BJ (cell line): ENCODE results near the gene MRPL40. TPM values are rescaled to one million over a fixed set of nuclear protein-coding genes. Genes with fewer than 3 reads are reported as not detected.

ENCODE experiments used
- CTCF ChIA-PET: fragments of 350-600 bp; formaldehyde crosslinking; extraction: SDS; loops from one replicate; lab custom pipeline; 2021; ENCODE audit warnings: antibody characterized with exemption, inconsistent platforms; lab: Yijun Ruan, JAX
- POLR2A ChIA-PET: fragments of 300-600 bp; sonication (Branson Sonifier 250); formaldehyde crosslinking; extraction: SDS; loops from one replicate; lab custom pipeline; 2021; ENCODE audit warnings: antibody characterized with exemption; lab: Charles Lee
- DNase-seq: peaks from one replicate; pipeline ENCODE4 v3.0.0-alpha.2; 2011; ENCODE audit warnings: low read depth
- H3K27me3 ChIP-seq: 2 replicates; pipeline ENCODE4 v1.6.0; 2011; ENCODE audit warnings: low read length; ENCODE audit not compliant: control insufficient read depth, insufficient read depth
- H3K36me3 ChIP-seq: 2 replicates; pipeline ENCODE4 v1.5.1; 2011; ENCODE audit warnings: low read length; ENCODE audit not compliant: control insufficient read depth, insufficient read depth
- H3K4me3 ChIP-seq: 2 replicates; pipeline ENCODE4 v1.5.1; 2011; ENCODE audit warnings: low read depth, mild to moderate bottlenecking, control low read depth, low read length
- CTCF ChIP-seq: IDR thresholded peaks from 2 replicates; pipeline ENCODE4 v1.5.1; 2011; ENCODE audit warnings: low read depth, mild to moderate bottlenecking, control low read depth, inconsistent platforms, low read length, moderate library complexity; ENCODE audit not compliant: insufficient read depth
- polyA plus RNA-seq: library from polyadenylated mRNA; depleted of rRNA; stranded (reverse); fragments of >200 nt; gene quantifications from 2 replicates; pipeline ENCODE4 v1.2.3, GENCODE V29; 2011

Gene MRPL40
- polyA plus RNA-seq, 1 experiment: 35.5 TPM

GRCh38 chr22:19446603-19447329 is 14.4 kb downstream of the MRPL40 start:
- ChIA-PET CTCF (no interaction called here), POLR2A (no interaction called here)
- no peak for DNase-seq
- Histone ChIP-seq H3K27me3 (no peaks in the 10 kb centered on the region), H3K4me3 (peak overlapping the region; percentile 76), H3K36me3 (peaks cover 11% of the 10 kb centered on the region)
- TF ChIP-seq CTCF: no peak

DNA sequence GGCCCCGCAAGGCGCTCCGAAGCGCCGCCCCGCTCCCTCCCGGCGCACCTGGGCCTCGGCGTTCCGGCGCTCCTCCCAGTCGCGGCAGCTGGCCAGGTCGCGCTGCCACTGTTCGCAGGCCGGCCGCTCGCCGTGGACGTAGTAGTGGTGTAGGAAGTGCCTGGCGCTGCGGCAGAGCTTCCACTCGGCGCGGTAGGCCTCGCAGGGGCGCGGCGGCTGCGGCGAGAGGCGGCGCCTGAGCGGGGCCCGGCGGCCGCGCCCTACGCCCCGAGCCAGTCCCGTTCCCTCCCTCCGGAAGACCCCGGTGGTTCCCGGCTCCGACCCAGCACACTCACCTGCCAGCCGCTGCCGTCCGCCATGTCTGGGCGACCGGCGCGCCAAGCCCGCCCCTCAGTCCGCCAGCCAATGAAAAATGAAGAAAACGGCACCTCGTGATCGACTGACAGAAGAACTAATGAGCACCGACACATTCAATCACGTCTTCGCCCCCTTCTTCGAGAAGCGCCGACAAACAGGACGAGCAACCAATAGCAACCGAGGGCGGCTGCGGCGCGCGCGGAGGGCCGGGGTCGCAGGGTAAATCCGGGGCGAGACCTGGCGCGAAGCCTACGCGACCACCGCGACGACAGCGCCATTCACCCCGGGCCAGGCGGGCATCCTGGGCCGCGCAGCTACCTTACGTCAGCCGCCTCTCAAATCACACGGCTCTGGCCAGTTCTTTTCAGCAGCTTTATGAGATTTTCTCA is 15.2 kb downstream of the MRPL40 start, which contains the start of gene C22orf39:
Gene C22orf39, minus strand, starts transcription at position 382 of the 746 bp plus-strand sequence. Its CDS starts 23 bp downstream, at position 359.
- peaks cover 11% of the 10 kb centered on the region for H3K36me3 ChIP-seq
- H3K4me3 ChIP-seq: peak within 1 kb of the TSS; percentile 76
- ChIA-PET CTCF (no interaction called here), POLR2A (no interaction called here)
- no peaks in the 10 kb centered on the region for H3K27me3 ChIP-seq
- no peak for TF ChIP-seq CTCF
- peak; percentile 50 for DNase-seq

GRCh38 chr22:19448076-19448607 is 15.8 kb downstream of the MRPL40 start:
- TF ChIP-seq CTCF: no peak
- ChIA-PET CTCF (no interaction called here), POLR2A (no interaction called here)
- Histone ChIP-seq H3K4me3 (peak overlapping the region; percentile 76), H3K36me3 (peaks cover 11% of the 10 kb centered on the region), H3K27me3 (no peaks in the 10 kb centered on the region)
- no peak for DNase-seq

DNA sequence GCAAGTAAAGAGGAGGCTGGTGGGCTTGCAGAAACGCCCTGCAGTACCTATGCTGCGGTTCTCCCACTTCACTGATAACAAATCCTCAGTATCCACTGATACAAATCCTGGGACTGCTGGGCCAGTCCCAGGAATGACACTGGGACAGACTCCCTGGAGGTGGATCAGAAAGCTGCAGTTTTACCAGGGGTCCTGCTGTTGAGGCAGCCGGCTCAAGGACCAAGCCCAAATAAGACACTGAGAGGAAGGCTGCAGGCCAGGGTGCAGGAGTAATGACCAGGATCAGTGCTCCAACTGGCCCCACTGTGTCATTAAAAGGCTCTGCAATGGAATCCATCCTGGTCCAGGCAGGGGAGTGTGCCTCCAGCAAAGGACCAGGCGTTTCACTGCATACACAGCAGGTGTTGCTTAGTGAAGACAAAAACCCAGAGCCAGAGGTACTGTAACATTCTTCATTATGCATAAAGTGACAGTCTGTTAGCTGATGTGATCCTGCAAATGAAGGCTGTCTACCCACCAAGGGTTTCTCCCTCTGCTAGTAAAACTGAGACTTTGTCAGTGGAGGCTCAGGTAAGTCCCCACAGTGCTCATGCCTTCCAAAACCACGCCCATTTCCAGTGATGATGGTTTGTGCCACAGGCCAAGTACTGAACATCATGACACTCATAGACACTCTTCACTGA is 16.5 kb downstream of the MRPL40 start:
- H3K4me3 ChIP-seq: no peak overlapping the region
- POLR2A ChIA-PET: no interaction called here
- CTCF ChIA-PET: no interaction called here

More for the DNA sequence above, 16.5 kb downstream of the MRPL40 start:
- no peak for TF ChIP-seq CTCF
- Histone ChIP-seq H3K36me3 (peaks cover 14% of the 10 kb centered on the region), H3K27me3 (no peaks in the 10 kb centered on the region)
- DNase-seq: no peak
